Measurements from ENCODE around the gene ZSCAN5A. TPM values are rescaled to one million over a fixed set of nuclear protein-coding genes. Genes with fewer than 3 reads are reported as not detected.

ZSCAN5A gene
- total and polyA plus RNA-seq, 2 of the 13 experiments (the other 11 are each of a cell fraction or from before 2014, with no cell fraction given), result 9.5 to 17.8 TPM

DNA sequence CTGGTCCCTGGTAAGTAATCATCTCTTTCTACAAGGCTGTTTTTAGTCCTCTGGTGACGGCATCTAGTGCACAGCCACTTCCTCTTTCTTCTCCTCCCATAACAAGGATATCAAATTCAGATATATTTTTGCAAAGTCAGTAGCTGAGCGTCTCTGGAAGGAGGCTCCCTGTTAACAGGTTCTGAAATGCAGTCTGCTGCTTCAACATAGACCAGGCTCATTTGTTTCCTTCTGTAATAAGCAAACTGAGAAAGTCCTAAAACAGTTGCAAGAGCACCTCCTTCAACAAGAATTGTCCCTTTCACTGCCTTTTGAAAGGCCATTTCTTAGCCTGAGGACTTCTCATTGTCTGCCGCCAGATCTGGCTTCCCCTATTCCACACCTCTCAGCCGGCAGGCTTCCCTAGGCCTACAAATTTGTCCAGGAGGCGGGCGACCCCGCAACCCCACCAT, 7.4 kb upstream of the ZSCAN5A start (continued):
- TF ChIP-seq NCOA2 (CRISPR knock-in tag; IDR thresholded peaks at IDR 0.05), result no peak

DNA sequence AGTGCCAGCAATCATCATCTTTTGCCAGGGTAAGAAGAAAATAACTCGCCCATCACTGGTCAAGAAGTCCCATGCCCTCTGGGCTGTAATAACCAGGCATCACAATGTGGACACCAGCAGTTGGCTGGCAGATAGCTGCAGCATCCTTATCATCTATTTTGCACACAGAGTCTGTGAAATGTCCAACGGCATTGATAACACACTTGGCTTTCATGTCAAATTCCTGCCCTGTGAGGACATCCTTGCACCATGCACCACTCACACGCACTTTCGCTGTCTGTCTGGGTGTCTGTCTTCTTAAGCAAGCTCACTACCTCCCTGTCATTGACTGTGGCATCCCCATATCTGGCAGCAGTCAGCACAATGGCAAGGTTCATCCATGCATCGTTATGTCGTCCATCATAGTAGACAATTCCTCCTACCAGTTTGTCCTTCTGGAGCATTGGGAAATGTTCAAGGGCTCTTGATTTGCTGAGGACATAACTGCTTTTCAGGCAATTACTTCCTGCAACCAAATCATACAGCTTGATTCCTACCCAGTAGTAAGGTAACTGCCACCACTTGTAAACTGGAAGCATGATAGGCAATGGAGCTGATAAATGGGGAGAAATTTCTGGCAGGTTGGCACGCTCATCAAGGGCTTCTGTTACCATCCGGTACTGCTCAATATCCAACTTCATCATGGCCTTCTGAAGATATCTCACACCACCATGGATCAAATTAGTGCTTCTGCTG, 6.8 kb upstream of the ZSCAN5A start:
- ATAC-seq (no peak), FAIRE-seq (no peak), DNase-seq (ENCODE audit: low spot score) (no peak)
- in situ Hi-C loops (cut with HindIII; ENCODE audit: extremely low pct_ligation_motif_present, low pct_unique_long_range_greater_than_20kb) (no loop called here), intact Hi-C loops (cut with micrococcal nuclease; ENCODE audit: unreplicated experiment) (no loop called here)
- Histone ChIP-seq H3K9ac (ENCODE audit: insufficient read depth, low read depth, low read length) (no peak overlapping the region), H3K79me2 (ENCODE audit: insufficient read depth, low read length) (no peaks in the 10 kb centered on the region), H3K27ac (ENCODE audit: extremely low read length, insufficient read depth, low read length) (no peak overlapping the region), H2AFZ (ENCODE audit: low read length) (no peak overlapping the region), H3K9me3 (ENCODE audit: low read length) (no peaks in the 10 kb centered on the region), H3K4me2 (ENCODE audit: low read depth, low read length) (no peak overlapping the region), H3K27me3 (ENCODE audit: control insufficient read depth in 1 of 2, insufficient read depth in 2 of 2, low read length in 2 of 2) (no peaks in the 10 kb centered on the region; a peak in 1 of 5 replicates), H3K36me3 (replicated peaks in 1 of 2; ENCODE audit: control insufficient read depth in 1 of 2, insufficient read depth in 2 of 2, low read length in 2 of 2) (no peaks in the 10 kb centered on the region), H4K20me1 (ENCODE audit: insufficient read depth, low read length) (no peaks in the 10 kb centered on the region), H3K4me1 (ENCODE audit: insufficient read depth, low read length) (peaks cover 24% of the 10 kb centered on the region), H3K4me3 (replicated peaks in 1 of 3; ENCODE audit: insufficient read depth in 1 of 3, low read depth in 2 of 3, low read length in 3 of 3) (no peak overlapping the region)
- BruUV-seq (replicated peaks), result no TSS peak
- POLR2A ChIA-PET, result no interaction called here
- CTCF ChIA-PET (ENCODE audit: low intra/inter-chr PET ratio, low total read pairs), result no interaction called here
- TF ChIP-seq GTF3A (CRISPR knock-in tag; conservative IDR thresholded peaks at IDR 0.05) (no peak), HMG20A (CRISPR knock-in tag; IDR thresholded peaks at IDR 0.05; ENCODE audit: borderline replicate concordance) (no peak), RORA (CRISPR knock-in tag; IDR thresholded peaks at IDR 0.05) (no peak), ZBTB21 (CRISPR knock-in tag; IDR thresholded peaks at IDR 0.05) (no peak), PHF8 (CRISPR knock-in tag; IDR thresholded peaks at IDR 0.05) (no peak), ZBTB44 (CRISPR knock-in tag; IDR thresholded peaks at IDR 0.05) (no peak), TCF7 (IDR thresholded peaks at IDR 0.05; ENCODE audit: low read depth) (no peak), ZNF256 (CRISPR knock-in tag; conservative IDR thresholded peaks at IDR 0.05) (no peak), TRAFD1 (CRISPR knock-in tag; IDR thresholded peaks at IDR 0.05; ENCODE audit: borderline replicate concordance) (no peak), RBM39 (IDR thresholded peaks at IDR 0.05; ENCODE audit: low read depth, low read length, poor library complexity, severe bottlenecking) (no peak), KLF11 (CRISPR knock-in tag; IDR thresholded peaks at IDR 0.05) (no peak), ZGPAT (CRISPR knock-in tag; IDR thresholded peaks at IDR 0.05) (no peak), ZIK1 (CRISPR knock-in tag; IDR thresholded peaks at IDR 0.05; ENCODE audit: borderline replicate concordance, low read depth) (no peak), ZNF350 (CRISPR knock-in tag; IDR thresholded peaks at IDR 0.05; ENCODE audit: borderline replicate concordance, low read depth) (no peak), SMARCE1 (IDR thresholded peaks at IDR 0.05; ENCODE audit: borderline replicate concordance) (no peak), ETV6 (CRISPR knock-in tag; conservative IDR thresholded peaks at IDR 0.05) (no peak)
- WGBS (ENCODE audit: low lambda C conversion rate), result 47% methylated on average over 8 of the region's 8 CpGs

Measured in HepG2 (cell line).